SIG-M5 treated with dmso at 0.1 percent for 504 hours (cell line): Measurements from ENCODE around the gene ZNF609.

Source experiments
- DNase-seq: peaks from one replicate; lab custom pipeline; 2025; ENCODE audit not compliant: unreplicated experiment; lab: John Stamatoyannopoulos, UW

The ZNF609 gene

DNA sequence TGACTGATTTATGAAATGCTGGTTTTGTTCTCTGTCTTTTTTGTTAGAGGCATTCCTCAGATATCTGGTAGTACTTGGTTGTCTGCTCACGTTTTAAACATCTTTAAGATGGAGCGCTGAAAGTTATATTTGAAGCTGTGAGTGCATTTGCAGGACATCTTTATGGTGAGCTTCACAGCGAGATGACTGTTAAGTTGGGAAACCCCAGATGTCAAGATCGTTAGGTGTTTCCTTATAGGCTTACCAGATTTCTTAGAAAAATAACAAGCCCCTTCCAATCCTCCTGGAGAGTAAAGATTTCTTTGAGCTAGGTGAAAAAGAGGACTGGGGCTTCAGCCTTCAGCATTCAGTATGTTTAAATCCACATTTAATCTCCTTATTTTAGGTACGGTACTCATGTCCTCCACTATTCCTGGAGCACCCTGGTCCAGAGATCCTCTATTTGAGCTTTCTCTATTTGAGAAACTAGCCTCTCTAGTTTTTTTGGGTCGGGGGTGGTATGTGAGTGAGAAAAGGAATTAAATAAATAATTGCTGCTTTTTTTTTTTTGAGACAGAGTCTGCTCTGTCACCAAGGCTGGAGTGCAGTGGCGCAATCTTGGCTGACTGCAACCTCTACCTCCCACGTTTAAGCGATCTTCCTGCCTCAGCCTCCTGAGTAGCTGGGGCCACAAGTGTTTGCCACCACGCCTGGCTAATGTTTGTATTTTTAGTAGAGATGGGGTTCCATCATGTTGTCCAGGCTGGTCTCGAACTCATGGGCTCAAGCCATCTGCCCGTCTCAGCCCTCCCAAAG, 72.3 kb downstream of the ZNF609 start:
- DNase-seq, result no peak

DNA sequence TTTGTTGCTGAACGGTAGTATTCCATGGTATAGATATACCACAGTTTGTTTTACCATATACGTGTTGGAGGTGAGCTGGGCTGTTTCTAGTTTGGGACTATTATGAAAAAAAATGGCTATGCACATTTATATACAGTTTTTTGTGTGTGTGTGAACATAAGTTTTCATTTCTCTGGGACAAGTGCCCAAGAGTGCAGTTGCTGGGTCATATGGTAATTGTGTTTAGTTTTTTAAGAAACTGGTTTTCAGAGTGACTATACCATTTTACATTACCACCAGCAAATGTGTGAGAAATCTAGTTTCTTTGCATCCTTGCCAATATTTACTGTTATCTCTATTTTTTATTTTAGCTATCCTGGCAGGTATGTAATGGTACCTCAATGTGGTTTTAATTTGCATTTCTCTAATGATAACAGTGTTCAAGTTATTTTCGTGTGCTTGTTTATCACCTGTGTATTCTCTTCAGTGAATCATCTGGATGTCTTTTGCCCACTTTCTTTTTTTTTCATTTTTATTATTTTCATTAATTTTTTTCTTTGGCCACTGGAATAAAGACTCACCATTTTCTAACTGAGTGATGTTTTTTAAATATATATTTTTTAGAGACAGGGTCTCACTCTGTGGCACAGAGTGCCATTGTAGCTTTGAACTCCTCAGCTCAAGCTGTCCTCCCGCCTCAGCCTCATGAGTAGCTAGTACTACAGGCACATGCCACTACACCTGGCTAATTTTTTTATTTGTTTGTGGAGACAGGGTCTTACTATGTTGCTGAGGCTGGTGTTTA, 75.3 kb downstream of the ZNF609 start:
- no peak for DNase-seq

DNA sequence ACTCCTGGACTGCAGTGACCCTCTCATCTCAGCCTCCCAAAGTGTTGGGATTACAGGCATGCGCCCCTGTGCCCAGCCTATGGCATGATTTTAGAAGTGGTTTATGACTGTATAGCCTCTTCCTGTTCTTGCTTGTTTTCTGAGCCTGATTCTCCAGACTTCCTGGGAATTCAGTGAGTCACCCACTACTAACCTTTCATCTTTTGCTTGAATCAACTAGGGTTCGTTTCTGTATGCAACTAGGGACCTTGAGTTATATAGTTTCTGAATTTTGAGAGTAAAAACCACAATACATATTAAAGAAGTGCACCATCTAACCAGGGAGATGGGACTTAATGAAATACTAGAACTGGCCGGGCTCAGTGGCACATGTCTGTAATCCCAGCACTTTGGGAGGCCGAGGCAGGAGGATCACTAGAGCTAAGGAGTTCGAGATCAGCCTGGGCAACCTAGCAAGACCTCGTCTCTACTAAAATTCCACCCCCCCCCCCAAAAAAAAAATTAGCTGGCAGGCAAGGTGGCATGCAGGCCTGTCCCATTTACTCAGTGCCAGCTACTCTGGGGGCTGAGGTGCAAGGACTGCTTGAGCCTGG, 76.0 kb downstream of the ZNF609 start:
- DNase-seq, result no peak

DNA sequence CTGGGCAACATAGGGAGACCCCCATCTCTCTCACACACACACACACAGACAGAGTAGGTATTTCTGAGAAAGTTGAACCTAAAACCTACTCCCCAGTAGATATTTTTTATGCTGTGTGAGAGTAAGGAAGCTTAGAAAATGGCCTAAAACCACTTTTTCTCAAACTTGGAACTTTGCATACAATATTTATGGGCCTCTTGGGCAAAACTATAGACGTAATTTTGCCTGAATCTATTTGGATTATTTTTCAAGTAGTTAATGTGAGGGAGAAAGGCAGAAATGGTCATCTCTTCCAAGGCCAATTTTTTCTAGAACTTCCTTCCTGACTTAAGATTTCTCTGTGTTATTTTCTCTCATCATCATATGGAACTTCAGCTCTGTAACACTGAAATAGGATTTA, 81.7 kb downstream of the ZNF609 start:
- no peak for DNase-seq

DNA sequence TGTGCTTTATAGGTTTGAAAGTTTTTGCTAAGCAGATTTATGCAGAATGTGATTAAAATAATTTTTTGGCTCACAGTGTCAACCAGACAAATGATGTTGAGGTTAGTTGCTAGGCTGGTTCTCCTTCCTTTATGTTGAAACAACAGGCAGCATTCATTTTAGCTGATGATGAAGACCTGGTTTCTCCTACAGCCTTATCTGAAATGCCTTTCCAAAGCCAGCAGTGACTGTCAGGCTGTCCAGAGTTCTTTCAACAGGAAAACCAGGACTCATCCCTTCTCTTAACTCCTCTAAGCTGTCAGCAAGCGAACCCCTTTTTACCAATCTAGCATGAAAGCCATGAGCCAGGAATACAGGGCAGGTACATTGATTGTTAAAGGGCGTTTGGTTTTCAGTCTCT, 84.1 kb downstream of the ZNF609 start:
- DNase-seq, result no peak

DNA sequence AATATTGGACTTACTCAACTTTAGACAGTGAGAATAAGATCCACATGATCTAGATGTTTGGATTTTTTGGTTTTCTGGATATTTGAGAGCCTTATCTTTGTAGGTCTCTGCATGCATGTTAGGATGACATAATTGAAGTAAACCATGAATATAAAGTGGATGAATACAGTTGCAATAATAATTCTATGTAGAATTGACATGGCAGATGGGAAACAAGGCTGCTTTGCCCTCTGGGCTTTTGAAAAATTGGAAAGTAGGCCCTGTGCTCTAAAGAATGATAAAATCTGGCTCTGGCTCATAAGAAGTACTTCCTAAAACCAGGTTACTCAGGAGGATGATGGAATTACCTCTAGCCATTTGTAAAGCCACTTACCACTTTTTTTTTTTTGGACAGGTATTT, 86.9 kb downstream of the ZNF609 start:
- DNase-seq, result no peak

DNA sequence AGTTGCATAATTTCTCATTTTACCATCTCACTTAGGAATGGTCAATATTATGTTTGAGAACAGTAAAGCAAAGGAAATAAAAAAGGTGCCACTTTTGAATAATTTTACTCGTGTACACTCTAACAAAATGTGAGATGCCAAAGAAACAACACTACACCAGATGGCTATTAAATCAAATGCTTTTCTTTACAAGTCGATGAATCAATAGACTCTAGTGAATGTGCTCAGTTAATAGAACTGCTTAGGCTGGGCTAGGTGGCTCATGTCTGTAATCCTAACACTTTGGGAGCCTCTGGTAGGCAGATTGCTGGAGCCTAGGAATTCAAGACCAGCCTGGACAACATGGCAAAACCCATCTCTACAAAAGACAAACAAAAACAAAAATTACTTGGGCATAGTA, 87.9 kb downstream of the ZNF609 start:
- DNase-seq, result no peak

DNA sequence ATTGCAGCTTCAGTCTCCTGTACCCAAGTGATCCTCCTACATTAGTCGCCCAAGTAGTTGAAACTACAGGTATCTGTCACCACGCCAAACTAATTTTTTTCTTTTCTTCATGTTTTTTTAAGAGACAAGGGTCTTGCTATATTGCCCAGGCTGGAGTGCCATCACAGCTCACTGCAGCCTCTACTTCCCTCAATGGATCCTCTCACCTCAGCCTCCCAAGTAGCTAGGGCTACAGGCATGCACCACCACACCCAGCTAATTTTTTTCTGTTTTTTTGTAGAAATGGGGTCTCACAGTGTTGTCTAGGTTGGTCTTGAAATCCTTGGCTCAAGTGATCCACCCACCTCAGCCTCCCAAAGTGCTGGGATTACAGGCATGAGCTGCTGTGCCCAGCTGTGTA, 89.5 kb downstream of the ZNF609 start:
- DNase-seq, result no peak

DNA sequence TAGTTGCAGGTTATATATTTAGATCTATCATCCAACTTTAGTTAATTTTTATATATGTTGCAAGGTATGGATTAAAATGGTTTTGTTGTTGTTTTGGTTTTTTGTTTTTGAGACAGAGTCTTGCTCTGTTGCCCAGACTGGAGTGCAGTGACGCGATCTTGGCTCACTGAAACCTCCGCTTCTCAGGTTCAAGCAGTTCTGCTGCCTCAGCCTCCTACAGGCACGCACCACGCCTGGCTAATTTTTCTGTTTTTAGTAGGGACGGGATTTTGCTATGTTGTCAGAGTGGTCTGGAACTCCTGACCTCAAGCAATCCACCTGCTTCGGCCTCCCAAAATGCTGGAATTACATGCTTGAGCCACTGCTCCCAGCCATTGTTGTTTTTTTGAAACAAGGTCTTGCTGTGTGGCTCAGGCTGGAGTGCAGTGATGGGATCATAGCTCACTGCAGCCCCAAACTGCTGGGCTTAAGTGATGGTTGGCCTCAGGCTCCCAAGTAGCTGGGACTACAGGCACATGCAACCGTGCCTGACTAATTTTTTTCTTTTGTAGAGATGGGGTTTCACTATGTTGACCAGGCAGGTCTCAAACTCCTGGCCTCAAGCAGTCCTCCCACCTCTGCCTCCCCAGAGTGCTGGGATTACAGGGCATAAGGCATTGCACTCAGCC, 92.0 kb downstream of the ZNF609 start:
- no peak for DNase-seq

DNA sequence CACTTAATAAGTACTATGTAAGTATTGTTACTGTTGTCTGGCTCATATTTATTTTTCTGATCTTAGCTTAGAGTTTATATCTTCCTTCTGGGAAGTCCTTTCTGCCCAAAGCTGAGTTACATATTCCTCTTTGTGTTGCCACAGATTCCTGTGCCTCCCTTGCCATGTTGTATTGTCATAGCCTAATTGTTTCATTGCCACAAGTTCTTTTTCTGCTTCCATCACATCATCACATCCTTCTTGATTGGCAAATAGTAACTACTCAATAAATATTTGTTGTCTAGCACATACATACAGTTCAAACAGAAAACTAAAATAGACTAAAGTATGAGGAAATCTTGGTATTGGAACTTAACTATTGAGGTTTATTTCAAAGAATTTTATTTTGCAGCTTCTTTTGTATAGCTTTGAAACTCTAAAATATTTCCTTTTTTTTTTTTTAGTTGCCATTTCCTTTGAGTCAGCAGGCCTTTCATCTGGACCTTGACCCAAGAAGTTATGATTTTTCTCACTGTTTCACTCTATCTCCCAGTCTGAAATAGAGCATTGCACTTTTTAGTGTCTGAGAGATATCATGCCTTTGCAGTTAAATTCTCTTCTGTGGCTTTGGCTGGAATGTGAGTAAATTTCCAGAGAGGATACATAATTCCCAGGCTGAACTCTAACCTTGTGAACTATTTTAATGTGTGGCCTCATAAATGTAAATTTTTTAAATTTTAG, 98.2 kb downstream of the ZNF609 start:
- DNase-seq, result no peak

DNA sequence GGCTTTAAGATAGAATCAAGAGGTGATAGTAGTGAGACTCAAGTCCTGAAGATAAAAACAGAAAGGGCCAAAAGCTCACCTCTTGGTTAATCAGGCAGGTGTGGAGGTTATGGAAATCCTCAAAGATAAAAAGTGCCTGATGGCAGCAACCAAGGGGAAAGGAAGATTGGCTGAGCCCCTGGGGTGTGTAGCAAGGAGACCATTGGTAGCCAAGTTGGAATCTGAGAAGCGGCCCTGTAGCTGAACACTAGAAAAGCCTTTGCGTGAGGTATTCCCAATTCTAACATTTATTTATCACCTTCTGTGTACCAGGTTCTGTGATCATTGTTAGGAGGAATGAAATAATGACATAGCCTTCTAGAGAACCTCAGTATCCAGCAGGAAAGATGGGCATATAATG, 98.9 kb downstream of the ZNF609 start:
- no peak for DNase-seq

DNA sequence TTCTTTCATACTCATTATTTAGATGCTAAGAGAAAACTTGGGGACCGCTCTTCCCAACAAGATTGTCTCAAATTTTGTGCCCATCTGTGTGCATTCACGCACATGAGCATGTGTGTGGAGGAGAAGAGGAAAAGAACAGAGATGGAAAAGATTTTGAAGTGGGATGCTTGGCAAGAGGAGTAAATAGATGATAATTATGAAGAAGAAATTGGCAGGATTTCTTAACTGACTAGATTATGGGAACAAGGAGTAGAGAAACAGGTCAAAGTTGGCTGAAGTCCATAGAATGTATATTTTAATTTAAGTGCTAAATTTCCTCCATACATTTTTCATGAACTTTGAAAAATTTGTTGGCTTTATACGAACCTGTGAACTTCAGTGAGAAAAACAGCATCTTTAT, 100.1 kb downstream of the ZNF609 start:
- DNase-seq, result no peak

DNA sequence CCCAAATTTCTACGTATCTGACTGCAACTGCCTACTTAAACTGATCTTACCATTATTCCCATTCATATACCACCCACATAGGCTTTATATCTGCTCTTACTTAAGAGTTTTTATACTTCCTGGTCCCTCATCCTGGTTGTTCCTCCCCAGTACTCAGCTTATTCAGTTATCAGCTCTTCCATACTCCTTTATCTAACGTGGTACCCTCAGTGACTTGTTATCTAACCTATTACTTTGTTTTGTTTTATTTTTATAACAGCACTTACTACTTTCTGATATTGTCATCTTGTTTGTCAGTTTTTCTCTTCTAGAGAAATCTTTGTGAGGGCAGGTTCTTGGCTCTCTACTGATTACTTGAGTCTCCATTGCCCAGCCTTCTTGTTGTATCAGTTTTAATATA, 100.6 kb downstream of the ZNF609 start:
- no peak for DNase-seq

DNA sequence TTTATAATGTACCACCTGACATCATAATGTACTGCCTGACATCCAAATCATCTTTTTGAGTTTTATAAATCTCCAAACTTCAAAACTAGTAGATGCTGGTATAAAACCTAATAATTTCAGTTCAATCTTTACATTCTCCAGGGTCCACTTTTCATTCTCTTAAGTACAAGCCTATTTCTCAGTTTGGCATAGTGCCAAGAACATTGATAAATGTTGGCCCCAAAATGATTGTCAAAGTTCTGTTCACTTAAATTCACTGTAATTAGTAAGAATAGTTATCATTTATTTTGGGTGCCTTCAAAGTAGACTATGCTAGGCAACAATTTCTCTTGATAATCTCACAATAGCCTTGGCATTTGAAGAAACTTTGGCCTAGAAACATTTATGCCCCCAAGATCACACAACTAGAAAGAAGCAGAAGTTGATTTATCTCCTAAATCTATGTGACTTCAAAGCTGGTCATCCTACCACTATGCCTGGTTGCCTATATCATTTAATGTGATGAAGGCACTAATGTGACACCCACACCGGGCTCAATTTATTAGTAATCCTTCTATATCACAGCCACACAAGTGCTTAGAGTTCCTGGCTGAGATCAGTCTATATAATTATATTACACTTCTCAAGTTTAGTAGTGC, 101.7 kb downstream of the ZNF609 start:
- no peak for DNase-seq

DNA sequence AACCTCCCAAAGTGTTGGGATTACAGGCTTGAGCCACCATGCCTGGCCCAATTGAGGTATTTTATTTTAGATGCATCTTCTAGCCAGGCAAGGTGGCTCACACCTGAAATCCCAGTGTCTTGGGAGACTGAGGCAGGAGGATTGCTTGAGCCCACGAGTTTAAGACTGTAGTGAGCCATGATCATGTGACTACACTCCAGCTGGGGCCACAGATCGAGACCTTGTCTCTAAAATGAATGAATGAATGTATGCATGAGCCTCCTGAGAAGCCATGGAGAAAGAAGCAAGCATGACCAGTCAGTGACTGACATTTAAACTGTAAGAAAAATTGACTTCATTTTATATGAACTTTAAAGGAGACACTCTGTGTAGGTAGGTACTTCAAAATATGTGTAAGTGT, 105.7 kb downstream of the ZNF609 start:
- DNase-seq, result no peak

DNA sequence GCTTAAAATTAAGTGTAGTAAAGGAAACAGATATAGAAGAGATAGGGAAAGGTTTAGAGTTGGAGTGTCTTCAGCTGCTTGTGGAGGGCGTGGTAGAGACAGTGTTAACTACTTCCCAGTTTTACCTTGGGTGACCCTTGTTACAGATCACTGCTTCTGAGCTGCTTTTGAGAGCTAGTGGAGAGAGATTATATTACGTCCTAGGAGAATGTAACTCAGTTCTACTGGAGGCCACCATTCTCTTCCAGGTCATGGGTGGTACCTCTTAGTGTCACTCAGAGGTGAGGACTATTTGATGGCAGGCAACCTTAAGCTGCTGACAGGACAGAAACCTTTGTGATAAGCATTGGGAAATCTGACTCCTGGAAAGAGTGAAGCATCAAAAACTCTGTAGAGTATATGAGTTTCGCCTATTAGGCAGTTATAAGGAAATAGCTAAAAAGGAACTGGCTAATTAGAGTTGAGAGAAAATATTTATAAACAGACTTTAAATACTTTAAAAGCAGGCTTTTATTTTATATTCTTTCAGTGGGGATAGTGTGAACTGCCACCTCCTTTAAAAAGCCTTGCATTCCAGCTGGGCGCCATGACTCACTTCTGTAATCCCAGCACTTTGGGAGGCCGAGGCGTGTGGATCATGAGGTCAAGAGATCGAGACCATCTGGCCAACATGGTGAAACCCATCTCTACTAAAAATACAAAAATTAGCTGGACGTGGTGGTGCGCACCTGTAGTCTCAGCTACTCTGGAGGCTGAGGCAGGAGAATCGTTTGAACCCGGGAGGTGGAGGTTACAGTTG, 106.5 kb downstream of the ZNF609 start:
- DNase-seq, result no peak

DNA sequence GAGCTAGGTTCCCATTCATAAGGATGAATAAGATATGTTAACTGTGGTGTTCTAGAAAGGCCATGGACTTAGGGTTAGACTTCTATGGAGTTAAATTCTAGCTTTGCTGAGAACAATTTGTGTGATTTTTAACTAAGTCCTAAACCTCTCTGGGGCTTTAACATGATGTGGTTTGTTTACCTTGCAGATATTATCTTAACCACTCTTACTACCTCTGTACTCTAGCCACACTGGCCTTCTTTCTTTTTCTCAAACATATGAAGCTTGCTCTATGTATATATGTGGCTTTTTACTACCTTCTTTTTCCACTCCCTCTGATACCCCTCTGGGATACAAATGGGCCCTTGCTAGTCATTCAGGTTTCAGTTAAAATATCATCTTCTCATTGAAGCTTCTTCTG, 108.4 kb downstream of the ZNF609 start:
- DNase-seq, result no peak

DNA sequence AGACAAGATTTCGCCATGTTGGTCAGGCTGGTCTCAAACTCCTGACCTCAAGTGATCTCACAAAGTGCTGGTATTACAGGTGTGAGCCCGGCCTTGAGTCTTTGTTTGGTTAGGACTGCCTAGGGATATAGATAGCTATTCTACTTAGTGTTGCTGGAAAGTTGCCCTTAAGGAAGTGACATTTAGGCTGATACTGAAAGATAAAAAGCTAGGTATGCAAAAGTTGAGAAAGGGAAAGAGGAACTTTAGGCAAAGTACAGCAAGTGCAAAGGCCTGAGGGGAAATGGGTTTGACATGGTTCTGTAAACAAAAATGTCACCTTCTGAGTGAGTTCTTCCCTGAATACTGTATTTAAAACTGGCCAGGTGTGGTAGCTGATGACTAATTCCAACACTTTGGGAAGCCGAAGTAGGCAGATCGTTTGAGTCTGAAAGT, 111.5 kb downstream of the ZNF609 start:
- DNase-seq, result peak; percentile 63

DNA sequence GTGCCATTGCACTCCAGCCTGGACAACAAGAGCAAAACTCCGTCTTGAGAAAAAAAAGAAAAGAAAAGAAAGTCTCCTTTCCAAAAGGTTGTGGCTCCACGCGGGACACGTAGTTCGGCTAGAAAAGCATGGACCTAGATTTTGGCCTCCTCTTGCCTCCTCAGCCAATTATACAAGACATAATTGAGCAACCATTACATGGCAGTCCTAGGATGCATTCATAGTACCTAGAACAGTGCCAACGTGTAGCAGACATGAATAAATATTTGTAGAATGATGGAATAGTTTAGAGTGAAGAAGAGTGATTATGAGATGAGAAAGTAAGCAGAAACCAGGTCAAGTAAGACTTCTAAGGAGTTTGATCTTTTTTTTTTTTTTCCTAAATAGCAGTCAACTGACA, 112.5 kb downstream of the ZNF609 start:
- no peak for DNase-seq
